Tibial nerve (tissue), 4 donors: ENCODE data around the gene RAPSN. TPM values are rescaled to one million over a fixed set of nuclear protein-coding genes. Genes with fewer than 3 reads are reported as not detected.
A peak's percentile ranks its signal among the peaks of the same experiment; 100 is the strongest.
"Not testable (repeated sequence)": the region's sequence is repeated elsewhere in the genome, so short reads cannot be mapped to it uniquely, and the experiment has no call there.

Experiments used
- DNase-seq, 2 donors: peaks; one replicate each; pipeline ENCODE4 v3.0.0-alpha.2; 2019; ENCODE audit warnings: low spot score in 2 of 2
- H3K27ac ChIP-seq, 4 donors: fragments of 200-600 bp; sonication (generic) in 3 of 4; one replicate each; pipeline ENCODE4 v1.5.1; 2017 to 2019; ENCODE audit warnings: mild to moderate bottlenecking in 1 of 4
- H3K27me3 ChIP-seq, 2 donors: fragments of 200-600 bp; sonication (generic) in 1 of 2; one replicate each; pipeline versions ENCODE4 v1.5.1 to v1.6.0; 2017 to 2019
- H3K36me3 ChIP-seq, 3 donors: fragments of 200-600 bp; sonication (generic); one replicate each; pipeline ENCODE4 v1.5.1; 2018 to 2019
- H3K4me1 ChIP-seq, 4 donors: fragments of 200-600 bp; sonication (generic) in 3 of 4; one replicate each; pipeline ENCODE4 v1.5.1; 2017 to 2019
- H3K4me3 ChIP-seq, 4 donors: fragments of 200-600 bp; sonication (generic) in 3 of 4; one replicate each; pipeline ENCODE4 v1.5.1; 2017 to 2019; ENCODE audit warnings: mild to moderate bottlenecking in 1 of 4, moderate library complexity in 1 of 4
- H3K9me3 ChIP-seq, 4 donors: fragments of 200-600 bp; sonication (generic) in 3 of 4; one replicate each; pipeline ENCODE4 v1.5.1; 2017 to 2019
- EP300 ChIP-seq, 2 donors: sonication (generic); formaldehyde crosslinking; IDR thresholded peaks; one replicate each; pipeline ENCODE4 v1.6.1; 2017; ENCODE audit warnings: antibody characterized with exemption in 2 of 2, mild to moderate bottlenecking in 1 of 2
- POLR2A ChIP-seq, 2 donors: fragments of 450-650 bp; IDR thresholded peaks; one replicate each; pipeline ENCODE4 v1.6.1; 2017; ENCODE audit warnings: antibody characterized with exemption in 2 of 2, mild to moderate bottlenecking in 2 of 2, moderate library complexity in 2 of 2
- WGBS, 2 donors: methylation state at CpG; one replicate each; pipeline ENCODE4 v1.1.5; 2018; 5-methylcytosine and 5-hydroxymethylcytosine counted together
- total RNA-seq, 4 donors: library from RNA; depleted of rRNA; stranded (reverse); fragments of >200 nt; gene quantifications; one replicate each; pipeline ENCODE4 v1.1.0, GENCODE V29; 2016
- TF ChIP-seq, protein P1 (sequence below), 5 experiments: fragments of 200-600 bp in 3 of 5; fragments of 450-650 bp in 2 of 5; sonication (generic) in 3 of 5; IDR thresholded peaks; one replicate each; pipeline ENCODE4 v1.5.1; 2016 to 2019; ENCODE audit warnings: antibody characterized with exemption in 5 of 5, mild to moderate bottlenecking in 3 of 5, moderate library complexity in 2 of 5

The RAPSN gene
- total RNA-seq, 4 donors from 2014 or later, result 2.2 to 6.7 (median 2.7) TPM

DNA sequence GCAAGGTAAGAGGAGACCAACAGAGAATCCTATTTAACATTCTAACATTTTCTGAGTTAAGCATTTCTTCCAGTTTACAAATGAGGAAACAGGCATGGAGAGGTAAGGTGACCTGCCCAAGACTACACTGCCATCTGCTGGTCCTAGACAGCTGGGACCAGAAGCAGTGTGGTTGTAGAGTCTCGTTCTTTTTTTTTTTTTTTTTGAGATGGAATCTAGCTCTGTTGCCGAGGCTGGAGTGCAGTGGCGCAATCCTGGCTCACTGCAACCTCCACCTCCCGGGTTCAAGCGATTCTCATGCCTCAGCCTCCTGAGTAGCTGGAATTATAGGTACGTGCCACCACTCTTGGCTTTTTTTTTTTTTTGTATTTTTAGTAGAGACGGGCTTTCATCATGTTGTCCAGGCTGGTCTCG, 5.3 kb upstream of the RAPSN start:
- TF ChIP-seq, protein P1, sequence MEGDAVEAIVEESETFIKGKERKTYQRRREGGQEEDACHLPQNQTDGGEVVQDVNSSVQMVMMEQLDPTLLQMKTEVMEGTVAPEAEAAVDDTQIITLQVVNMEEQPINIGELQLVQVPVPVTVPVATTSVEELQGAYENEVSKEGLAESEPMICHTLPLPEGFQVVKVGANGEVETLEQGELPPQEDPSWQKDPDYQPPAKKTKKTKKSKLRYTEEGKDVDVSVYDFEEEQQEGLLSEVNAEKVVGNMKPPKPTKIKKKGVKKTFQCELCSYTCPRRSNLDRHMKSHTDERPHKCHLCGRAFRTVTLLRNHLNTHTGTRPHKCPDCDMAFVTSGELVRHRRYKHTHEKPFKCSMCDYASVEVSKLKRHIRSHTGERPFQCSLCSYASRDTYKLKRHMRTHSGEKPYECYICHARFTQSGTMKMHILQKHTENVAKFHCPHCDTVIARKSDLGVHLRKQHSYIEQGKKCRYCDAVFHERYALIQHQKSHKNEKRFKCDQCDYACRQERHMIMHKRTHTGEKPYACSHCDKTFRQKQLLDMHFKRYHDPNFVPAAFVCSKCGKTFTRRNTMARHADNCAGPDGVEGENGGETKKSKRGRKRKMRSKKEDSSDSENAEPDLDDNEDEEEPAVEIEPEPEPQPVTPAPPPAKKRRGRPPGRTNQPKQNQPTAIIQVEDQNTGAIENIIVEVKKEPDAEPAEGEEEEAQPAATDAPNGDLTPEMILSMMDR (IDR thresholded peaks at IDR 0.05), result peak; percentile 58 to 80 (median 68)
- peak in 1 of 2 donors; percentile 34 for TF ChIP-seq EP300 (IDR thresholded peaks at IDR 0.05)
- H3K36me3 ChIP-seq, H3K4me1 ChIP-seq, H3K27ac ChIP-seq, H3K4me3 ChIP-seq, H3K9me3 ChIP-seq, H3K27me3 ChIP-seq: not testable (repeated sequence)
- 21 to 28% methylated on average over 8 of the region's 8 CpGs for WGBS, 2 donors
- DNase-seq, result peak; percentile 49 to 82

DNA sequence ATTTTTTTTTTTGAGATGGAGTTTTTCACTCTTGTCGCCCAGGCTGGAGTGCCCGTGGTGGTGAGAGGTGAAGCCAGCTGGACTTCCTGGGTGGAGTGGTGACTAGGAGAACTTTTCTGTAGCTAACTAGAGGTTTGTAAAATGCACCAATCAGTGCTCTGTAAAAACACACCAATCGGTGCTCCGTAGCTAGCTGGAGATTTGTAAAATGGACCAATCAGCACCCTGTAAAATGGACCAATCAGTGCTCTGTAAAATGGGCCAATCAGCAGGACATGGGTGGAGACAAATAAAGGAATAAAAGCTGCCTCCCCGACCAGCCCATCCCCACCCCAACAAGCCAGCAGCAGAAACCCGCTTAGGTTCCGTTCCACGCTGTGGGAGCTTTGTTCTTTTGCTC, 4.4 kb upstream of the RAPSN start:
- no peaks in the 10 kb centered on the region for H3K27me3 ChIP-seq
- no peaks in the 10 kb centered on the region for H3K9me3 ChIP-seq
- 94 to 96% methylated on average over 8 of the region's 8 CpGs for WGBS, 2 donors
- no peak overlapping the region for H3K27ac ChIP-seq
- no peak overlapping the region for H3K4me3 ChIP-seq
- TF ChIP-seq EP300 (IDR thresholded peaks at IDR 0.05) (no peak), POLR2A (IDR thresholded peaks at IDR 0.05) (no peak)
- TF ChIP-seq, protein P1 (IDR thresholded peaks at IDR 0.05), result no peak
- H3K4me1 ChIP-seq, result no peaks in the 10 kb centered on the region
- no peak for DNase-seq
- no peaks in the 10 kb centered on the region for H3K36me3 ChIP-seq

DNA sequence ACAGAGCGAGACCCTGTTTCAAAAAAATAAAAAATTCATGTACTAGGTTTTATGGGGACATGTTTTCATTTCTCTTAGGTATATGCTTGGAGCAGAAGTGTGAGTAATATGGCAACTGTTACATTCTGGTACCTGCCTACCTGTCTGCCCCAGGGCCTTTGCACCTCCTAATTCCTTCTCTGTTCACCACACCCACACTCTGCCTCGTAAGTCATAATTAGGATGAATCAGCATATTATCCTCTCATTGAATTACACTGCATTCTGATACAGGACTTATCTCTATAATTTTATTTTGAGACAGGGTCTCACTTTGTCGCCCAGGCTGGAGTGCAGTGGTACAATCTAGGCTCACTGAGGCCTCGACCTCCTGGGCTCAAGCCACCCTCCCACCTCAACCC, 3.1 kb upstream of the RAPSN start:
- Histone ChIP-seq H3K36me3 (no peaks in the 10 kb centered on the region), H3K27ac (no peak overlapping the region), H3K4me3 (no peak overlapping the region), H3K9me3 (no peaks in the 10 kb centered on the region), H3K27me3 (no peaks in the 10 kb centered on the region), H3K4me1 (no peaks in the 10 kb centered on the region)
- TF ChIP-seq POLR2A (IDR thresholded peaks at IDR 0.05) (no peak), EP300 (IDR thresholded peaks at IDR 0.05) (no peak)
- TF ChIP-seq, protein P1 (IDR thresholded peaks at IDR 0.05), result no peak
- WGBS, 2 donors, result 88 to 93% methylated on average over 4 of the region's 4 CpGs
- no peak for DNase-seq

DNA sequence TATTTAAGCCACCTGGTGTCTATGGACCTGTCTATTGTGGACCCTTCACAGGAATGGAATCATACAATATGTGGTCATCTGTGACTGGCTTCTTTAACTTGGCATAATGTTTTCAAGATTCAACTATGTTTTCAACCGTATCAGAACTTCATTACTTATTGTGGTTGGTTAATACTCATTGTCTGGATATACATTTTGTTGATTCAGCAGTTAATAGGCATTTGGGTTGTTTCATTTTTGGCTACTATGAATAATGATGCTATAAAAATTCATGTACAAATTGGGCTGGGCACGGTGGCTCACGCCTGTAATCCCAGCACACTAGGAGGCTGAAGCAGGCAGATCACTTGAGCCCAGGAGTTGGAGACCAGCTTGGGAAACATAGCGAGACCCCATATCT, 2.5 kb upstream of the RAPSN start:
- H3K36me3 ChIP-seq, result no peaks in the 10 kb centered on the region
- WGBS, 2 donors, result 75 to 81% methylated on average over 4 of the region's 4 CpGs
- H3K4me3 ChIP-seq, result no peak overlapping the region
- no peak for DNase-seq
- TF ChIP-seq POLR2A (IDR thresholded peaks at IDR 0.05), result no peak
- no peaks in the 10 kb centered on the region for H3K4me1 ChIP-seq
- no peak overlapping the region for H3K27ac ChIP-seq
- no peaks in the 10 kb centered on the region for H3K9me3 ChIP-seq
- no peaks in the 10 kb centered on the region for H3K27me3 ChIP-seq

DNA sequence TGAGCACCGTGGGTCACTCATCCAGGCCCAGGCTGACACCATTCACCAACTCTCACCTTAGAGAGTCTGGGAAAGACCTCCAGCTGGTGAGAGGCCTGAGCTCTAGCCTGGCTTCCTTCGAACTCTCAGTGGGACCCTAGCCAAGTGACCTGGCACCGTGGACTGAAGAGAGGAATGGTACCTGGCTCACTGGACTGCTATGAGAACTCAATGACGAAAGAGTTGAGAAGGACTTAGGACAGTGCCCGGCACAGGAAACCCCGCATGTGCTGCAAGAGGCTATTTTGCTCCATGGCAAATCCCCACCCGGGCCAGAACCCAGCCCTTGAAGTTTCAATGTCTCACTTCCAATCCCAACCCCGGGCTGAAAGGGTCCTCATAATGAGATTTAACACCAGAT, 605 bp upstream of the RAPSN start:
- no peaks in the 10 kb centered on the region for H3K9me3 ChIP-seq
- TF ChIP-seq, protein P1 (IDR thresholded peaks at IDR 0.05), result no peak
- TF ChIP-seq EP300 (IDR thresholded peaks at IDR 0.05) (no peak), POLR2A (IDR thresholded peaks at IDR 0.05) (no peak)
- no peak overlapping the region for H3K4me3 ChIP-seq
- no peak for DNase-seq
- WGBS, 2 donors, result 73 to 79% methylated on average over 8 of the region's 8 CpGs
- H3K27me3 ChIP-seq, result no peaks in the 10 kb centered on the region
- H3K36me3 ChIP-seq, result no peaks in the 10 kb centered on the region
- no peaks in the 10 kb centered on the region for H3K4me1 ChIP-seq
- H3K27ac ChIP-seq, result no peak overlapping the region

DNA sequence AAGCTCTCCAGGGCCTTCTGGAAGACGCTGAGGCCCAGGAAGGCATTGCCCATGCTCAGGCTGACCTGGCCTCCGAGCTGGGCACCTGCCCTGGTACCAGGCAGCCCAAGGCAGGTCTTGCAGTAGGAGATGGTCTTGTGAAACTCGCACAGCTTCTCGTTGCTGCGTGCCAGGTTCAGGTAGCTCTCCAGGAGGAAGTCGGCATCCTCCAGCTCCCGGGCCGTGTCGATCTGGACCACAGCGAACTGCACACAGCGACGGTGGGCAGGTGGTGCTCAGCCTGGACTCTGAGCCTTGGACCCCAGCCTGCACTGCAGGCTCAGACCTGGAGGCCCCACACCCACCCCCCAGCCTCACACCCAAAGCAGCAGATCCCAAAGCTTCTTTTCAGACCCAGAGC, 1.0 kb downstream of the RAPSN start:
- 92 to 96% methylated on average over 10 to 11 of the region's 12 CpGs for WGBS, 2 donors

More for the DNA sequence above, 1.0 kb downstream of the RAPSN start:
- no peaks in the 10 kb centered on the region for H3K27me3 ChIP-seq
- TF ChIP-seq, protein P1 (IDR thresholded peaks at IDR 0.05), result no peak
- no peak for TF ChIP-seq POLR2A (IDR thresholded peaks at IDR 0.05)
- no peak for TF ChIP-seq EP300 (IDR thresholded peaks at IDR 0.05)
- H3K4me3 ChIP-seq, result no peak overlapping the region
- no peaks in the 10 kb centered on the region for H3K4me1 ChIP-seq
- H3K36me3 ChIP-seq, result no peaks in the 10 kb centered on the region
- H3K27ac ChIP-seq, result no peak overlapping the region
- no peaks in the 10 kb centered on the region for H3K9me3 ChIP-seq
- no peak for DNase-seq
